ENCODE results near the gene NFIB.

Gene NFIB

GRCh38 chr9:14112226-14112625 is 201.7 kb downstream of the NFIB start:
- H3K9me3 ChIP-seq (ENCODE audit: control insufficient read depth, insufficient read depth, low read depth, low read length): no peaks in the 10 kb centered on the region
- H3K27me3 ChIP-seq (ENCODE audit: control insufficient read depth, insufficient read depth, low read length): no peaks in the 10 kb centered on the region
- peaks cover 9% of the 10 kb centered on the region for H3K4me1 ChIP-seq (ENCODE audit: control insufficient read depth, insufficient read depth, low read length)
- no peak overlapping the region for H3K4me3 ChIP-seq (ENCODE audit: low read depth, low read length)
- peaks cover 4% of the 10 kb centered on the region; the same call in 1 of the 2 replicates for H3K36me3 ChIP-seq (ENCODE audit: control insufficient read depth, insufficient read depth, low read length)
- H3K9ac ChIP-seq (ENCODE audit: low read length): no peak overlapping the region
- no peak overlapping the region for H3K27ac ChIP-seq (ENCODE audit: low read depth, low read length)

- Histone ChIP-seq H3K36me3 (ENCODE audit: control insufficient read depth, insufficient read depth, low read length) (peaks cover 4% of the 10 kb centered on the region; the same call in 1 of the 2 replicates), H3K9me3 (ENCODE audit: control insufficient read depth, insufficient read depth, low read depth, low read length) (no peaks in the 10 kb centered on the region), H3K9ac (ENCODE audit: low read length) (no peak overlapping the region), H3K27ac (ENCODE audit: low read depth, low read length) (no peak overlapping the region), H3K4me3 (ENCODE audit: low read depth, low read length) (no peak overlapping the region), H3K4me1 (ENCODE audit: control insufficient read depth, insufficient read depth, low read length) (peaks cover 13% of the 10 kb centered on the region), H3K27me3 (ENCODE audit: control insufficient read depth, insufficient read depth, low read length) (no peaks in the 10 kb centered on the region)
Measured at GRCh38 chr9:14111696-14112095, 202.2 kb downstream of the NFIB start.

GRCh38 chr9:14107977-14108376 is 206.0 kb downstream of the NFIB start:
- H3K27ac ChIP-seq (ENCODE audit: low read depth, low read length): no peak overlapping the region
- H3K4me3 ChIP-seq (ENCODE audit: low read depth, low read length): no peak overlapping the region
- H3K9me3 ChIP-seq (ENCODE audit: control insufficient read depth, insufficient read depth, low read depth, low read length): no peaks in the 10 kb centered on the region
- peaks cover 16% of the 10 kb centered on the region for H3K4me1 ChIP-seq (ENCODE audit: control insufficient read depth, insufficient read depth, low read length)
- H3K36me3 ChIP-seq (ENCODE audit: control insufficient read depth, insufficient read depth, low read length): no peaks in the 10 kb centered on the region; the same call in 1 of the 2 replicates
- no peak overlapping the region for H3K9ac ChIP-seq (ENCODE audit: low read length)
- H3K27me3 ChIP-seq (ENCODE audit: control insufficient read depth, insufficient read depth, low read length): no peaks in the 10 kb centered on the region

GRCh38 chr9:14107495-14107894 is 206.4 kb downstream of the NFIB start:
- Histone ChIP-seq H3K9me3 (ENCODE audit: control insufficient read depth, insufficient read depth, low read depth, low read length) (no peaks in the 10 kb centered on the region), H3K36me3 (ENCODE audit: control insufficient read depth, insufficient read depth, low read length) (no peaks in the 10 kb centered on the region; the same call in 1 of the 2 replicates), H3K4me3 (ENCODE audit: low read depth, low read length) (no peak overlapping the region)

DNA sequence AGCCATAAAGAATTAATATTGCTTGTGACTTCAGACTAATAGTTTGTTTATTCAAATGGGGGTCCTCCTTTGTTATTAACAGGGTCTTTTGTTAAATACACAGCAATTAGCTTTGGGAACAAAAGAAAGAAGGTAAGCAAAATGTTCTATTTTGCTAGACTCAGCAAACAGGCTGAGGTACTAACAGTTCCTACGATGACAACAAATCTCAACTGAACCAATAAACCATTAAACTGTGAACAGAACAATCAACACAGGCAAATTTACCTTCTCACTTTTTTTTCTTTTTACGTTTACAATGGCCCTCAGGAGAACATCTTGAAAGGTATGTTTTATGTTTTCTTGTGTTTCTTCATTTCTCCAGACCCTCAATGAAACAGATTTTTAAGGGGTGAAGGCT is 207.2 kb downstream of the NFIB start:
- no peaks in the 10 kb centered on the region for H3K36me3 ChIP-seq (ENCODE audit: control insufficient read depth, insufficient read depth, low read length)
- H3K4me1 ChIP-seq (ENCODE audit: control insufficient read depth, insufficient read depth, low read length): peaks cover 16% of the 10 kb centered on the region
- no peaks in the 10 kb centered on the region for H3K9me3 ChIP-seq (ENCODE audit: control insufficient read depth, insufficient read depth, low read depth, low read length)
- no peaks in the 10 kb centered on the region for H3K27me3 ChIP-seq (ENCODE audit: control insufficient read depth, insufficient read depth, low read length)
- no peak overlapping the region for H3K27ac ChIP-seq (ENCODE audit: low read depth, low read length)
- no peak overlapping the region for H3K9ac ChIP-seq (ENCODE audit: low read length)
- no peak overlapping the region for H3K4me3 ChIP-seq (ENCODE audit: low read depth, low read length)

More at GRCh38 chr9:14107495-14107894, 206.4 kb downstream of the NFIB start:
- no peak overlapping the region for H3K27ac ChIP-seq (ENCODE audit: low read depth, low read length)
- H3K9ac ChIP-seq (ENCODE audit: low read length): no peak overlapping the region
- H3K4me1 ChIP-seq (ENCODE audit: control insufficient read depth, insufficient read depth, low read length): peaks cover 16% of the 10 kb centered on the region
- no peaks in the 10 kb centered on the region for H3K27me3 ChIP-seq (ENCODE audit: control insufficient read depth, insufficient read depth, low read length)

GRCh38 chr9:14104496-14104895 is 209.4 kb downstream of the NFIB start:
- Histone ChIP-seq H3K9me3 (ENCODE audit: control insufficient read depth, insufficient read depth, low read depth, low read length) (no peaks in the 10 kb centered on the region), H3K27ac (ENCODE audit: low read depth, low read length) (no peak overlapping the region), H3K27me3 (ENCODE audit: control insufficient read depth, insufficient read depth, low read length) (no peaks in the 10 kb centered on the region), H3K9ac (ENCODE audit: low read length) (no peak overlapping the region), H3K4me3 (ENCODE audit: low read depth, low read length) (no peak overlapping the region), H3K4me1 (ENCODE audit: control insufficient read depth, insufficient read depth, low read length) (peaks cover 16% of the 10 kb centered on the region), H3K36me3 (ENCODE audit: control insufficient read depth, insufficient read depth, low read length) (no peaks in the 10 kb centered on the region)

DNA sequence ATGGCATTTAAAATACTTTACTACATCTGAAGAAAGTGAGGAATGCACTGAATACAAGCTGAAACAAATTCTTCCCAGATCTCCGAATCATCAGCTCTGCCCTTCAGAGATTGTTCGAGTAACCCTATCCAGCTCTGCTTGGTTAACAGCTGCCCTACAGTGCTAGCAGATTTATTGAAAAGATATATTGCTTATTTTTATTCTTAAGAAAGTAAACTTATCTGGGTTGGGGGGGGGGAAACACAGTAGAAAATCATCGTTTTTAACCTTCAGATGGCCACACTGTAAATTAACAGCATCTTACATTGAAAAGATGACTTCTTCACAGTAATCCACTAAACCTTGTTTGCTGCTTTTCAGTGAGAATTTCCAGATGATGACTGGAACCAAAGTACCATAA is 210.8 kb downstream of the NFIB start:
- H3K27ac ChIP-seq (ENCODE audit: low read depth, low read length): no peak overlapping the region
- H3K27me3 ChIP-seq (ENCODE audit: control insufficient read depth, insufficient read depth, low read length): no peaks in the 10 kb centered on the region
- H3K4me3 ChIP-seq (ENCODE audit: low read depth, low read length): no peak overlapping the region
- peaks cover 19% of the 10 kb centered on the region for H3K4me1 ChIP-seq (ENCODE audit: control insufficient read depth, insufficient read depth, low read length)
- H3K9ac ChIP-seq (ENCODE audit: low read length): no peak overlapping the region
- no peaks in the 10 kb centered on the region for H3K9me3 ChIP-seq (ENCODE audit: control insufficient read depth, insufficient read depth, low read depth, low read length)
- no peaks in the 10 kb centered on the region for H3K36me3 ChIP-seq (ENCODE audit: control insufficient read depth, insufficient read depth, low read length)

DNA sequence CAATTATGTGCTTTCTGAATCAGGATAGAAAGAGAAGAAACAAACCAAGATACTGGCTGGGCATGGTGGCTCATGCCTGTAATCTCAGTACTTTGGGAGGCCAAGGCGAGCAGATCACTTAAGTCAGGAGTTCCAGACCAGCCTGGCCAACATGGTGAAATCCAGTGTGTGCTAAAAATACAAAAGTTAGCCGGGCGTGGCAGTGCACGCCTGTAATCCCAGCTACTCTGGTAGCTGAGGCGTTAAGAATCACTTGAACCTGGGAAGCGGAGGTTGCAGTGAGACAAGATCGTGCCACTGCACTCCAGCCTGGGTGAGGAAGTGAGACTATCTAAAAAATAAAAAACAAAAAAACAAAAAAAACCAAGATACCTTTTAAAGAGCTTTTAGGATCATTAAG is 214.2 kb downstream of the NFIB start:
- Histone ChIP-seq H3K27ac (ENCODE audit: low read depth, low read length) (no peak overlapping the region), H3K4me3 (ENCODE audit: low read depth, low read length) (no peak overlapping the region), H3K36me3 (ENCODE audit: control insufficient read depth, insufficient read depth, low read length) (no peaks in the 10 kb centered on the region), H3K4me1 (ENCODE audit: control insufficient read depth, insufficient read depth, low read length) (peaks cover 30% of the 10 kb centered on the region), H3K9me3 (ENCODE audit: control insufficient read depth, insufficient read depth, low read depth, low read length) (no peaks in the 10 kb centered on the region), H3K27me3 (ENCODE audit: control insufficient read depth, insufficient read depth, low read length) (no peaks in the 10 kb centered on the region), H3K9ac (ENCODE audit: low read length) (no peak overlapping the region)

- H3K9ac ChIP-seq (ENCODE audit: low read length): no peak overlapping the region
- H3K4me3 ChIP-seq (ENCODE audit: low read depth, low read length): no peak overlapping the region
- H3K9me3 ChIP-seq (ENCODE audit: control insufficient read depth, insufficient read depth, low read depth, low read length): no peaks in the 10 kb centered on the region
- peaks cover 30% of the 10 kb centered on the region for H3K4me1 ChIP-seq (ENCODE audit: control insufficient read depth, insufficient read depth, low read length)
- H3K27me3 ChIP-seq (ENCODE audit: control insufficient read depth, insufficient read depth, low read length): no peaks in the 10 kb centered on the region
- H3K36me3 ChIP-seq (ENCODE audit: control insufficient read depth, insufficient read depth, low read length): no peaks in the 10 kb centered on the region
- no peak overlapping the region for H3K27ac ChIP-seq (ENCODE audit: low read depth, low read length)
Measured at GRCh38 chr9:14098486-14099180, 215.3 kb downstream of the NFIB start.

DNA sequence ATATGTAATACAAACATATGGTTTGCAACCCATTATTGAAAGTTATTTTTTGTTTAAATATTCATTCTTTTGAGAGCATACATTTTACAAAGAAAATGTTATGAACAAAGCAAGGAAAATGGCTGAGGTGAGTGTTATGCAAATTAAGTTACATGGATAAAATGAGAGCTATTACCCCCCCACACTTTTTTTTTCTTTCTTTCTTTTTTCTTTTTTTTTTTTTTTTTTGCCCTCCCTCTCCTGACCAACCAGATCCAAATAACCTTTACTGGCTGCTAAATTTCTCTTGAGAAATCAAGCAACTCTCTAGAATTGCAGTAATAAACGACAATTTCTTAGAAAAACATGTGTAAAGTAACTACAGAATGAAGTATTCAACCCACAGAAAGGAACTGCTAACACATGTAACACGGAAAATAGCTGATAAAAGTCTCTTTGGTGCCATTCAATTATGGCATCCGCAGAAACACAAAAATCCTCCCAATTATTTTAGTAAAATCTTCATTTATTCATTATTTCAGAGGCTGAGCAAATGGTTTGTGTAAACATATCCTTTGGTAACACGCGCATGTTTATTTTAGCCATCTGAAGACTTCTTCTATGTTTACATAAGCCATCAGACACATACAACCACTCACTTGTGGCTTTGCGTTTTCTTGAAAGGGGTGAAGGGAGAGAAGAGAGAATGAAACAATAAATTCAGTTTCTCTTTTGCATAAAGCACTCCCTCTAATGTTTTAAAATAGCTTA is 216.1 kb downstream of the NFIB start:
- H3K9me3 ChIP-seq (ENCODE audit: control insufficient read depth, insufficient read depth, low read depth, low read length): no peaks in the 10 kb centered on the region
- no peak overlapping the region for H3K27ac ChIP-seq (ENCODE audit: low read depth, low read length)
- H3K4me1 ChIP-seq (ENCODE audit: control insufficient read depth, insufficient read depth, low read length): peaks cover 30% of the 10 kb centered on the region
- no peaks in the 10 kb centered on the region for H3K36me3 ChIP-seq (ENCODE audit: control insufficient read depth, insufficient read depth, low read length)
- H3K27me3 ChIP-seq (ENCODE audit: control insufficient read depth, insufficient read depth, low read length): no peaks in the 10 kb centered on the region
- no peak overlapping the region for H3K9ac ChIP-seq (ENCODE audit: low read length)
- H3K4me3 ChIP-seq (ENCODE audit: low read depth, low read length): no peak overlapping the region

DNA sequence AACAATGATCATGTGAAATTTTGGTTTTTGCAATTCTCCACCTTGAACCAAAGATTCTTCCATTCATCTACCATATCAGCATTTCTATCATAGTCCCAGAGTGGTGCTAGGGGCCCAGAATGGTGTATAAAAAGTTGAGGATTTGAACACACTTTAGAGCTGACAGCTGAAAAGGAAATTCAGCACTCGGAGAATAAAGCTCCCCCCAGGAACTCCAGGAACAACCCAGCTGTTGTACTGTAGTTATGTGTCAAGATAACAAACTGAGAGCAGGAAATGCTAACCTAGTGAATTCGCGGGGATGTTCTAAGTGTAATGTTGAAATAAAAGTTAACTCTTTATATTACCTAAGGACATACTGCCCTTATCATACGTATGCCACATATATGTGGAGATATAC is 216.7 kb downstream of the NFIB start:
- Histone ChIP-seq H3K36me3 (ENCODE audit: control insufficient read depth, insufficient read depth, low read length) (no peaks in the 10 kb centered on the region), H3K4me3 (ENCODE audit: low read depth, low read length) (no peak overlapping the region), H3K9me3 (ENCODE audit: control insufficient read depth, insufficient read depth, low read depth, low read length) (no peaks in the 10 kb centered on the region), H3K27ac (ENCODE audit: low read depth, low read length) (no peak overlapping the region), H3K27me3 (ENCODE audit: control insufficient read depth, insufficient read depth, low read length) (no peaks in the 10 kb centered on the region), H3K4me1 (ENCODE audit: control insufficient read depth, insufficient read depth, low read length) (peaks cover 30% of the 10 kb centered on the region), H3K9ac (ENCODE audit: low read length) (no peak overlapping the region)
